ENCODE results near the gene ALK.
A peak's percentile ranks its signal among the peaks of the same experiment; 100 is the strongest.

ALK gene

GRCh38 chr2:29611850-29612249 lies 309.5 kb downstream of the ALK start:
- H3K36me3 Mint-ChIP-seq: no peaks in the 10 kb centered on the region

GRCh38 chr2:29611261-29611660 lies 310.1 kb downstream of the ALK start:
- Mint-ChIP-seq H3K36me3 (no peaks in the 10 kb centered on the region), H3K9me3 (no peaks in the 10 kb centered on the region), H3K4me1 (no peaks in the 10 kb centered on the region), H3K4me3 (no peak overlapping the region), H3K27ac (no peak overlapping the region)
- DNase-seq (ENCODE audit: low spot score in 2 of 2) (no peak), ATAC-seq (no peak)

More at GRCh38 chr2:29611850-29612249, 309.5 kb downstream of the ALK start:
- ATAC-seq: no peak
- no peaks in the 10 kb centered on the region for H3K9me3 Mint-ChIP-seq
- no peak for DNase-seq (ENCODE audit: low spot score in 2 of 2)
- H3K4me3 Mint-ChIP-seq: no peak overlapping the region
- H3K4me1 Mint-ChIP-seq: no peaks in the 10 kb centered on the region
- H3K27ac Mint-ChIP-seq: no peak overlapping the region

GRCh38 chr2:29610569-29610968 lies 310.8 kb downstream of the ALK start:
- H3K4me1 Mint-ChIP-seq: no peaks in the 10 kb centered on the region
- DNase-seq (ENCODE audit: low spot score in 2 of 2): no peak
- H3K4me3 Mint-ChIP-seq: no peak overlapping the region
- H3K36me3 Mint-ChIP-seq: no peaks in the 10 kb centered on the region
- H3K9me3 Mint-ChIP-seq: no peaks in the 10 kb centered on the region
- ATAC-seq: no peak
- H3K27ac Mint-ChIP-seq: no peak overlapping the region

GRCh38 chr2:29607038-29607420 lies 314.4 kb downstream of the ALK start:
- H3K27ac Mint-ChIP-seq: no peak overlapping the region
- H3K4me3 Mint-ChIP-seq: no peak overlapping the region
- DNase-seq (ENCODE audit: low spot score in 2 of 2) (no peak), ATAC-seq (no peak)
- H3K36me3 Mint-ChIP-seq: no peaks in the 10 kb centered on the region
- H3K4me1 Mint-ChIP-seq: no peaks in the 10 kb centered on the region
- H3K9me3 Mint-ChIP-seq: no peaks in the 10 kb centered on the region

- H3K9me3 Mint-ChIP-seq: no peaks in the 10 kb centered on the region
- H3K4me3 Mint-ChIP-seq: no peak overlapping the region
- H3K27ac Mint-ChIP-seq: no peak overlapping the region
- no peaks in the 10 kb centered on the region for H3K36me3 Mint-ChIP-seq
- DNase-seq (ENCODE audit: low spot score in 2 of 2) (no peak), ATAC-seq (no peak)
- no peaks in the 10 kb centered on the region for H3K4me1 Mint-ChIP-seq
Observed at GRCh38 chr2:29606104-29607037, 315.0 kb downstream of the ALK start.

- DNase-seq (ENCODE audit: low spot score in 2 of 2): no peak
Observed at GRCh38 chr2:29603341-29603740, 318.0 kb downstream of the ALK start.

GRCh38 chr2:29601872-29602271 lies 319.5 kb downstream of the ALK start:
- Mint-ChIP-seq H3K4me1 (no peaks in the 10 kb centered on the region), H3K4me3 (no peak overlapping the region), H3K27ac (no peak overlapping the region), H3K36me3 (no peaks in the 10 kb centered on the region), H3K9me3 (no peaks in the 10 kb centered on the region)
- DNase-seq (ENCODE audit: low spot score in 2 of 2) (no peak), ATAC-seq (peak; percentile 27)

More at GRCh38 chr2:29603341-29603740, 318.0 kb downstream of the ALK start:
- H3K27ac Mint-ChIP-seq: no peak overlapping the region
- no peak overlapping the region for H3K4me3 Mint-ChIP-seq
- H3K9me3 Mint-ChIP-seq: no peaks in the 10 kb centered on the region
- no peak for ATAC-seq
- H3K4me1 Mint-ChIP-seq: no peaks in the 10 kb centered on the region
- no peaks in the 10 kb centered on the region for H3K36me3 Mint-ChIP-seq

GRCh38 chr2:29601321-29601720 lies 320.1 kb downstream of the ALK start:
- no peaks in the 10 kb centered on the region for H3K36me3 Mint-ChIP-seq
- no peak for ATAC-seq
- no peaks in the 10 kb centered on the region for H3K9me3 Mint-ChIP-seq
- no peak overlapping the region for H3K27ac Mint-ChIP-seq
- H3K4me3 Mint-ChIP-seq: no peak overlapping the region
- no peak for DNase-seq (ENCODE audit: low spot score in 2 of 2)
- no peaks in the 10 kb centered on the region for H3K4me1 Mint-ChIP-seq

- no peaks in the 10 kb centered on the region for H3K36me3 Mint-ChIP-seq
- no peak overlapping the region for H3K27ac Mint-ChIP-seq
- no peak for ATAC-seq
- H3K4me3 Mint-ChIP-seq: no peak overlapping the region
- H3K9me3 Mint-ChIP-seq: no peaks in the 10 kb centered on the region
- H3K4me1 Mint-ChIP-seq: no peaks in the 10 kb centered on the region
- DNase-seq (ENCODE audit: low spot score in 2 of 2): no peak
Observed at GRCh38 chr2:29599946-29600345, 321.4 kb downstream of the ALK start.

- Mint-ChIP-seq H3K36me3 (no peaks in the 10 kb centered on the region), H3K4me3 (no peak overlapping the region), H3K27ac (no peak overlapping the region), H3K4me1 (no peaks in the 10 kb centered on the region), H3K9me3 (no peaks in the 10 kb centered on the region)
- no peak for DNase-seq (ENCODE audit: low spot score in 2 of 2)
- no peak for ATAC-seq
Observed at GRCh38 chr2:29598978-29599377, 322.4 kb downstream of the ALK start.

GRCh38 chr2:29597035-29597434 lies 324.4 kb downstream of the ALK start:
- H3K4me3 Mint-ChIP-seq: no peak overlapping the region
- H3K27ac Mint-ChIP-seq: no peak overlapping the region
- H3K9me3 Mint-ChIP-seq: no peaks in the 10 kb centered on the region
- no peaks in the 10 kb centered on the region for H3K36me3 Mint-ChIP-seq
- H3K4me1 Mint-ChIP-seq: no peaks in the 10 kb centered on the region
- DNase-seq (ENCODE audit: low spot score in 2 of 2) (no peak), ATAC-seq (no peak)

- H3K36me3 Mint-ChIP-seq: no peaks in the 10 kb centered on the region
- DNase-seq (ENCODE audit: low spot score in 2 of 2) (no peak), ATAC-seq (no peak)
- no peaks in the 10 kb centered on the region for H3K4me1 Mint-ChIP-seq
- H3K9me3 Mint-ChIP-seq: no peaks in the 10 kb centered on the region
- no peak overlapping the region for H3K27ac Mint-ChIP-seq
- H3K4me3 Mint-ChIP-seq: no peak overlapping the region
Observed at GRCh38 chr2:29596584-29596983, 324.8 kb downstream of the ALK start.

GRCh38 chr2:29591600-29591999 lies 329.8 kb downstream of the ALK start:
- H3K9me3 Mint-ChIP-seq: no peaks in the 10 kb centered on the region
- H3K27ac Mint-ChIP-seq: no peak overlapping the region

GRCh38 chr2:29590211-29590610 lies 331.2 kb downstream of the ALK start:
- ATAC-seq: no peak
- Mint-ChIP-seq H3K9me3 (no peaks in the 10 kb centered on the region), H3K4me1 (no peaks in the 10 kb centered on the region), H3K36me3 (no peaks in the 10 kb centered on the region), H3K4me3 (no peak overlapping the region), H3K27ac (no peak overlapping the region)
- DNase-seq (ENCODE audit: low spot score in 2 of 2): no peak

More at GRCh38 chr2:29591600-29591999, 329.8 kb downstream of the ALK start:
- H3K4me3 Mint-ChIP-seq: no peak overlapping the region
- DNase-seq (ENCODE audit: low spot score in 2 of 2) (no peak), ATAC-seq (no peak)
- no peaks in the 10 kb centered on the region for H3K4me1 Mint-ChIP-seq
- no peaks in the 10 kb centered on the region for H3K36me3 Mint-ChIP-seq

- no peak overlapping the region for H3K4me3 Mint-ChIP-seq
- H3K36me3 Mint-ChIP-seq: no peaks in the 10 kb centered on the region
- no peaks in the 10 kb centered on the region for H3K4me1 Mint-ChIP-seq
- ATAC-seq (no peak), DNase-seq (ENCODE audit: low spot score in 2 of 2) (no peak)
- no peak overlapping the region for H3K27ac Mint-ChIP-seq
- H3K9me3 Mint-ChIP-seq: no peaks in the 10 kb centered on the region
Observed at GRCh38 chr2:29589440-29590103, 331.8 kb downstream of the ALK start.

All from stimulated activated effector memory CD8-positive, alpha-beta T cell treated with anti-CD3 and anti-CD28 coated beads, Interleukin-12 subunit alpha, Interleukin-12 subunit beta, amount 100 ng/mL, for 72 hours (primary cell).